Subcutaneous abdominal adipose tissue (tissue), 5 donors: ENCODE measurements around the gene SSPN.

Experiments
- H3K27ac ChIP-seq: one replicate; pipeline ENCODE4 v1.7.0; 2013; ENCODE audit warnings: low read depth, mild to moderate bottlenecking, inconsistent platforms, low read length, moderate library complexity
- H3K27me3 ChIP-seq, 5 donors: one replicate each; pipeline ENCODE4 v1.7.0; 2013; ENCODE audit warnings: low read length in 5 of 5, inconsistent platforms in 1 of 5; ENCODE audit not compliant: control insufficient read depth in 5 of 5, insufficient read depth in 4 of 5
- H3K36me3 ChIP-seq, 5 donors: one replicate each; pipeline ENCODE4 v1.7.0; 2013; ENCODE audit warnings: low read length in 5 of 5; ENCODE audit not compliant: control insufficient read depth in 5 of 5, insufficient read depth in 5 of 5
- H3K4me1 ChIP-seq, 5 donors: one replicate each; pipeline ENCODE4 v1.7.0; 2013; ENCODE audit warnings: low read length in 5 of 5, mild to moderate bottlenecking in 3 of 5, moderate library complexity in 1 of 5; ENCODE audit not compliant: control insufficient read depth in 5 of 5, insufficient read depth in 5 of 5
- H3K4me3 ChIP-seq, 5 donors: one replicate each; pipeline ENCODE4 v1.7.0; 2013; ENCODE audit warnings: low read length in 5 of 5, low read depth in 1 of 5
- H3K9ac ChIP-seq, 5 donors: one replicate each; pipeline ENCODE4 v1.7.0; 2013; ENCODE audit warnings: low read length in 5 of 5, mild to moderate bottlenecking in 4 of 5, moderate library complexity in 3 of 5
- H3K9me3 ChIP-seq, 5 donors: one replicate each; pipeline ENCODE4 v1.7.0; 2013; ENCODE audit warnings: low read length in 5 of 5; ENCODE audit not compliant: control insufficient read depth in 5 of 5
- donor health status: healthy.
- donor health status: healthy.
- donor health status: healthy.
- donor health status: healthy.
- donor health status: healthy.

SSPN gene

GRCh38 chr12:26251600-26251999 is 56.2 kb downstream of the SSPN start:
- H3K9ac ChIP-seq: no peak overlapping the region
- no peaks in the 10 kb centered on the region for H3K36me3 ChIP-seq
- no peak overlapping the region for H3K4me3 ChIP-seq
- peaks cover 0 to 2% (median 0%) of the 10 kb centered on the region in 5 donors for H3K4me1 ChIP-seq
- H3K27me3 ChIP-seq: no peaks in the 10 kb centered on the region
- no peak overlapping the region for H3K27ac ChIP-seq
- peaks cover 0 to 7% (median 4%) of the 10 kb centered on the region in 5 donors for H3K9me3 ChIP-seq

- H3K9ac ChIP-seq: no peak overlapping the region
- no peak overlapping the region for H3K4me3 ChIP-seq
- H3K9me3 ChIP-seq: peaks cover 0 to 7% (median 4%) of the 10 kb centered on the region in 5 donors
- H3K27ac ChIP-seq: no peak overlapping the region
- H3K27me3 ChIP-seq: no peaks in the 10 kb centered on the region
- H3K36me3 ChIP-seq: no peaks in the 10 kb centered on the region
- peaks cover 0 to 2% (median 0%) of the 10 kb centered on the region in 5 donors for H3K4me1 ChIP-seq
These were observed 57.6 kb downstream of the SSPN start for GRCh38 chr12:26252946-26253345.

- H3K9me3 ChIP-seq: peaks cover 0 to 4% (median 2%) of the 10 kb centered on the region in 5 donors
- peaks cover 0 to 2% (median 0%) of the 10 kb centered on the region in 5 donors for H3K4me1 ChIP-seq
- H3K27me3 ChIP-seq: no peaks in the 10 kb centered on the region
- H3K4me3 ChIP-seq: no peak overlapping the region
- no peak overlapping the region for H3K9ac ChIP-seq
- H3K27ac ChIP-seq: no peak overlapping the region
- H3K36me3 ChIP-seq: no peaks in the 10 kb centered on the region
These were observed 60.7 kb downstream of the SSPN start for GRCh38 chr12:26255893-26256645.

- H3K27ac ChIP-seq: no peak overlapping the region
- H3K36me3 ChIP-seq: no peaks in the 10 kb centered on the region
- no peak overlapping the region for H3K4me3 ChIP-seq
- H3K9me3 ChIP-seq: peaks cover 0 to 6% (median 2%) of the 10 kb centered on the region in 5 donors
- H3K4me1 ChIP-seq: peaks cover 0 to 10% (median 0%) of the 10 kb centered on the region in 5 donors
- H3K27me3 ChIP-seq: no peaks in the 10 kb centered on the region
- H3K9ac ChIP-seq: no peak overlapping the region
These were observed 69.0 kb downstream of the SSPN start for GRCh38 chr12:26264215-26264838.

GRCh38 chr12:26265606-26266005 is 70.2 kb downstream of the SSPN start:
- Histone ChIP-seq H3K4me3 (no peak overlapping the region), H3K4me1 (peaks cover 0 to 18% (median 0%) of the 10 kb centered on the region in 5 donors), H3K9me3 (peaks cover 0 to 6% (median 2%) of the 10 kb centered on the region in 5 donors), H3K36me3 (no peaks in the 10 kb centered on the region), H3K27me3 (no peaks in the 10 kb centered on the region), H3K9ac (no peak overlapping the region), H3K27ac (no peak overlapping the region)

GRCh38 chr12:26266881-26267280 is 71.5 kb downstream of the SSPN start:
- H3K9me3 ChIP-seq: peaks cover 0 to 6% (median 2%) of the 10 kb centered on the region in 5 donors
- H3K4me3 ChIP-seq: no peak overlapping the region
- no peaks in the 10 kb centered on the region for H3K27me3 ChIP-seq
- H3K27ac ChIP-seq: no peak overlapping the region
- H3K4me1 ChIP-seq: peaks cover 3 to 22% (median 7%) of the 10 kb centered on the region in 5 donors
- H3K36me3 ChIP-seq: no peaks in the 10 kb centered on the region
- H3K9ac ChIP-seq: no peak overlapping the region

GRCh38 chr12:26268841-26269561 is 73.6 kb downstream of the SSPN start:
- Histone ChIP-seq H3K9ac (no peak overlapping the region), H3K4me3 (no peak overlapping the region), H3K4me1 (peaks cover 8 to 32% (median 16%) of the 10 kb centered on the region in 5 donors), H3K27ac (no peak overlapping the region), H3K27me3 (no peaks in the 10 kb centered on the region), H3K9me3 (peaks cover 0 to 6% (median 2%) of the 10 kb centered on the region in 5 donors), H3K36me3 (no peaks in the 10 kb centered on the region)

GRCh38 chr12:26269562-26270284 is 74.3 kb downstream of the SSPN start:
- no peaks in the 10 kb centered on the region for H3K36me3 ChIP-seq
- H3K9ac ChIP-seq: no peak overlapping the region
- H3K27ac ChIP-seq: peak overlapping the region; percentile 8
- H3K9me3 ChIP-seq: peaks cover 0 to 3% (median under 1%) of the 10 kb centered on the region in 5 donors
- H3K27me3 ChIP-seq: no peaks in the 10 kb centered on the region
- peaks cover 8 to 40% (median 24%) of the 10 kb centered on the region in 5 donors for H3K4me1 ChIP-seq
- H3K4me3 ChIP-seq: no peak overlapping the region

- no peak overlapping the region for H3K4me3 ChIP-seq
- peaks cover 8 to 46% (median 34%) of the 10 kb centered on the region in 5 donors for H3K4me1 ChIP-seq
- no peaks in the 10 kb centered on the region for H3K36me3 ChIP-seq
- no peak overlapping the region for H3K27ac ChIP-seq
- no peaks in the 10 kb centered on the region for H3K27me3 ChIP-seq
- H3K9ac ChIP-seq: no peak overlapping the region
- no peaks in the 10 kb centered on the region for H3K9me3 ChIP-seq
These were observed 75.7 kb downstream of the SSPN start for GRCh38 chr12:26271024-26271423.
